Measurements from ENCODE around the gene LUC7L. TPM values are rescaled to one million over a fixed set of nuclear protein-coding genes. Genes with fewer than 3 reads are reported as not detected.
A peak's percentile ranks its signal among the peaks of the same experiment; 100 is the strongest.

LUC7L gene, protein sequence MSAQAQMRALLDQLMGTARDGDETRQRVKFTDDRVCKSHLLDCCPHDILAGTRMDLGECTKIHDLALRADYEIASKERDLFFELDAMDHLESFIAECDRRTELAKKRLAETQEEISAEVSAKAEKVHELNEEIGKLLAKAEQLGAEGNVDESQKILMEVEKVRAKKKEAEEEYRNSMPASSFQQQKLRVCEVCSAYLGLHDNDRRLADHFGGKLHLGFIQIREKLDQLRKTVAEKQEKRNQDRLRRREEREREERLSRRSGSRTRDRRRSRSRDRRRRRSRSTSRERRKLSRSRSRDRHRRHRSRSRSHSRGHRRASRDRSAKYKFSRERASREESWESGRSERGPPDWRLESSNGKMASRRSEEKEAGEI
- total RNA-seq, result 10 to 100 TPM; 58.4 to 59.1 TPM

DNA sequence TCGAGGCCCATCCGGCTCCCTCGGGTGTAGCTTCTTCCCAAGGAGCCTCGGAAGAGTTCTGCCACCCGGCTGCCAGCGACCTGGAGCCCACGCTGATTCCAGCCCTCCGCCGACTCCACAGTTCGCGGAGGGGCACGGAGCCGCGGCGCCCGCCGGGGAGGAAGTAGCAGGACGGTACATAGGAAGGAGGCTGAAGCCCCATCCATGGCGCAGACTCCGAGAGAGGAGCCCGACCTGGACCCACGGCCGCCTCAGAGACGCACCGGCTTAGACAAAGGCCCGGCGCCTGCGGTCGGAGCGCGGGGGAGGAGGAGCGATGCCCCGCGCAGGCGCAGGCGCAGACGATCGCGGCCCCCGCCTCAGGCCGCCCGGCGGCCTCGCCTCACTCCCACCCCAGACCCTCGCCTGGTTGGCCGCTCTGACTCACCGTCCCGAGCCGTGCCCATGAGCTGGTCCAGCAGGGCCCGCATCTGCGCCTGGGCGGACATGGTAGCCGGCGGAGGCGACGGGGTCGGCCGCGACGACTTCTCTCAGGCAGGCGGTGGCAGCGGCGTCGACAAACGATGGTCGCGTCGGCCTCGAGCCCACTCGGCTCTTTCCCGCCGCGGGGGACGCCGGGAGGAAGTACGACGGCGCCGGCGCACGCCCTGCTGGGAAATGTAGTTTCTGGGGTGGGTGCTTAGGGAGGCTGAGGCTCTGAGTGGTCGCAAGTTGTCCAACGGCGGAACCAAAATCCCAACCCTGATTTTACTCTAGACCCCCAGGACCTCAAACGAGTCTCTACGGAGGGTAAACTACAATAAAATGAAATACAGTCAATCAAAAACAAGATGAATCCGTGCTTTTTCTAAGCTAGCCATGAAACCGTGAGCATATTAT, at the start of gene LUC7L:
TSS of gene LUC7L (minus strand) at position 598 of the 879 bp plus-strand sequence. CDS start at position 488, 110 bp downstream.
- H3K36me3 Mint-ChIP-seq (ENCODE audit: low read depth), result peaks cover 16% of the 10 kb centered on the region
- peak within 1 kb of the TSS; percentile 88 for H3K27ac Mint-ChIP-seq
- H3K27me3 Mint-ChIP-seq (ENCODE audit: low read depth), result no peaks in the 10 kb centered on the region
- CTCF ChIA-PET, result interaction anchor here (1.0 to 2.3 kb wide), 4 partner anchors 11 to 132 kb away, joined by 3 to 13 read pairs (median 5); no protein-coding TSS in a partner anchor
- peak within 1 kb of the TSS; percentile 81 for H3K4me3 Mint-ChIP-seq
- intact Hi-C loops (cut with micrococcal nuclease), result no loop called here
- H3K4me1 Mint-ChIP-seq (ENCODE audit: low read depth), result peaks cover 33% of the 10 kb centered on the region
- no peaks in the 10 kb centered on the region for H3K9me3 Mint-ChIP-seq
- DNase-seq, result peak; percentile 88

DNA sequence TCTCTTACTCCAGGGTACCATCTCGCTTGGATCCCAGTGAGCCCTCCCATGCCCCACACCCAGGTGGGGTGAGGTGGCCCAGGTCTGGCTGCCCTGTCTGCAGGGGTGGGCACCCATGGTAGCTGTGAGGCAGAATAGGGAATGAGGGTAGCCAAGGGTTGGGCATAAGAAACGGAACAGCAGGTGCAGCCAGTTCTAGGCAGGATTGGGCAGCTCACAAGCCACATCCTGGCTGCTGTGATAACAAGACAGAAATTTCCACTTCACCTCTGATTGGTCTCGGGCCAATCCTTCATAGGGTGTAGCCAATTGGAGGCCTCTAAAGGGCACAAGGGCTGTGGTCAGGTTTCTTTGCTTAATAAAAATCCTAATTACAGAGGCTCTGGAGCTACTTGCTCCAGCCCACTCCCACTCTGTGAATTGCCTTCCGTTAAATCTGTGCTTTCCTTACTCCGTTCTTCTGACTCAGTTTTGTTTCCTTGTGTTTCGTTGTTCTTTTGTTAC, 49.7 kb upstream of the LUC7L start:
- H3K36me3 Mint-ChIP-seq (ENCODE audit: low read depth), result no peaks in the 10 kb centered on the region
- no peak overlapping the region for H3K27ac Mint-ChIP-seq
- no peaks in the 10 kb centered on the region for H3K9me3 Mint-ChIP-seq
- intact Hi-C loops (cut with micrococcal nuclease), result no loop called here
- peaks cover 8% of the 10 kb centered on the region for H3K4me1 Mint-ChIP-seq (ENCODE audit: low read depth)
- peaks cover 18% of the 10 kb centered on the region for H3K27me3 Mint-ChIP-seq (ENCODE audit: low read depth)
- no peak overlapping the region for H3K4me3 Mint-ChIP-seq
- CTCF ChIA-PET, result interaction anchor here (0.6 to 1.0 kb wide), 2 partner anchors 15 to 84 kb away, joined by 3 to 4 read pairs; no protein-coding TSS in a partner anchor
- DNase-seq, result peak; percentile 42

DNA sequence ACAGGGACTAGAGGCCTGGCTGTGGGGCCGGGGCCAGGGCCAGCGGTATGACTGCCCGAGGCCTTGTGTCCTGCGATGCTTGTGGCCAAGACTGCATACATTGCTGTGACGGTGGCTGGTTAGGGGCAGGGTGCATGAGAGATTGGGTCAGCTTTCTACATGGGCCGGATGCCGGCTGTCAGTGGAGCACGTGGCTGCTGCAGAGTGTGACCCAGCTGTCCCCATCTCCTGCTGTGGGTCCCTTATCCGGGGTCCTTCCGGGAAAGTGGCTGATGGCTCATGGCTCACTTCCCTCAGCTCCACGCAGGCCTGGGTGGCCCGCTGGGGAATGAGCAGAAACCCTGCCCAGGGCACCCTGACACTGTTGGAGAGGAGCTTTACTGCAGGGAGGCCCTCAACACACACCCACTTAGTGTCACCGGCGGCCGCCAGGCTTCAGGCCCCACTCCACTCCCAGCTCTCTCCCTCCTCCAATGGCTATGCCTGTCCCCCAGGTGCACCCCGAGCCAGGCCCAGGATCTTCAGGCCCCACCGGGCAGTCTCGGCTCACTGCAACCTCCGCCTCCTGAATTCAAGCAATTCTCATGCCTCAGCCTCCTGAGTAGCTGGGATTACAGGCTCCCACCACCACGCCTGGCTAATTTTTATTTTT, 47.3 kb upstream of the LUC7L start:
- intact Hi-C loops (cut with micrococcal nuclease), result no loop called here
- Mint-ChIP-seq H3K4me1 (ENCODE audit: low read depth) (peaks cover 8% of the 10 kb centered on the region), H3K4me3 (peak overlapping the region; percentile 58), H3K9me3 (no peaks in the 10 kb centered on the region), H3K36me3 (ENCODE audit: low read depth) (no peaks in the 10 kb centered on the region), H3K27ac (no peak overlapping the region), H3K27me3 (ENCODE audit: low read depth) (peaks cover 18% of the 10 kb centered on the region)
- CTCF ChIA-PET, result interaction anchor here (1.0 kb wide), 1 partner anchor 95 kb away, joined by 3 read pairs; no protein-coding TSS in a partner anchor
- DNase-seq, result no peak

DNA sequence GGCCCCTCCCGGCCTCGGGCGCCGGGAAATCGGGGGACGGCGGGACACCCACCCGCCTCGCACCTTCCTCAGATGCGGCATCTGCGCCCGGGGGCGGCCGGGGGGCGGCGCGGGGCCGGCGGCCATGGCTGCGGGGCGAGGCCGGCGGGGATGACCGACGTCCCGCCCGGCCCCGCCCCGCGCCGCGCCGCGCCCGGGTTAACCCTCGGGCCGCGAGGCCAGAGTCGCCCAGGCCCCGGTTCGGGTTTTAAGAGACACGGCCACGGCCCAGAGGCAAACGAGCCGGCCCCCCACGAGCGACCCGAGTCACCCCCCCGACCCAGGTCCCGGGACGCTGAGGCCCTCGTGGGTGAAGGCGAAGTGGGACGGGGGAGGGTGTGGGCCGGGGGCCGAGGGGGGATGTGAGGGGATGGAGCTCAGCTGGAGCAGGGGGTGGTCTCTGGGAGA, 46.6 kb upstream of the LUC7L start, which contains the start of gene RGS11:
TSS of gene RGS11 (minus strand) at position 159 of the 447 bp plus-strand sequence. CDS start at position 126, 33 bp downstream.
- H3K4me3 Mint-ChIP-seq, result peak within 1 kb of the TSS; percentile 58
- no peak for DNase-seq
- peaks cover 8% of the 10 kb centered on the region for H3K4me1 Mint-ChIP-seq (ENCODE audit: low read depth)
- intact Hi-C loops (cut with micrococcal nuclease), result no loop called here
- peaks cover 18% of the 10 kb centered on the region for H3K27me3 Mint-ChIP-seq (ENCODE audit: low read depth)
- H3K36me3 Mint-ChIP-seq (ENCODE audit: low read depth), result no peaks in the 10 kb centered on the region
- no peaks in the 10 kb centered on the region for H3K9me3 Mint-ChIP-seq
- H3K27ac Mint-ChIP-seq, result no peak within 1 kb of the TSS
- CTCF ChIA-PET, result no interaction called here

DNA sequence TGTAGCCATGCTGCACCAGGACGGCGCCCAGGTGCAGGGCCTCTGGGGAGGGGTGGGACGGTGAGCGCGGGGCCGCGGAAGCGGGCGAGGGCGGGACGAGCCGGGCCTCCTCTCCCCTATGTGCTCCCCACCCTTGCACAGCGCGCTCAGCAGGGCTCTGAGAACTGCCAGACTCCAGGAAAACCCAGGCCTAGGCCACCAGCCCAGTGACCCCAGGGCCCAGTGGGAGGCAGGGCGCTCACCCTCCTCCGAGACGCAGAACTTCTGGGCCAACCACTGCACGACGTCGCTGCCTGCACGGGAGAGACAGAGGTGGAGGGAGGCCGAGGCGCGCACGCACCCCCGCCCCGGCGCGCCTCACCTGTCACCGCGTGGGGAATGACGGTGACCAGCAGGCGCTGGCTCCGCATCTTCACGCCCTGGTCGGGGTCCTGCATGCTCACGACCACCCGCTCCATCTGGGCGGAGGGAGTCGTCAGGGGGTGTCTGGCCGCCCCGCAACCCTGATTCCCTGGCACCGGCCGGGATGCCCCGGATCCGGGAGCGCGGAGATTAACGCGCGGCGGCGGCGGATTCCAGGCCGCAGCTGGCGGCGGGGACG, 45.9 kb upstream of the LUC7L start:
- intact Hi-C loops (cut with micrococcal nuclease), result no loop called here
- CTCF ChIA-PET, result no interaction called here
- Mint-ChIP-seq H3K27me3 (ENCODE audit: low read depth) (peaks cover 18% of the 10 kb centered on the region), H3K9me3 (no peaks in the 10 kb centered on the region), H3K4me3 (peak overlapping the region; percentile 41), H3K4me1 (ENCODE audit: low read depth) (peaks cover 8% of the 10 kb centered on the region), H3K36me3 (ENCODE audit: low read depth) (no peaks in the 10 kb centered on the region), H3K27ac (no peak overlapping the region)
- peak; percentile 11 for DNase-seq

DNA sequence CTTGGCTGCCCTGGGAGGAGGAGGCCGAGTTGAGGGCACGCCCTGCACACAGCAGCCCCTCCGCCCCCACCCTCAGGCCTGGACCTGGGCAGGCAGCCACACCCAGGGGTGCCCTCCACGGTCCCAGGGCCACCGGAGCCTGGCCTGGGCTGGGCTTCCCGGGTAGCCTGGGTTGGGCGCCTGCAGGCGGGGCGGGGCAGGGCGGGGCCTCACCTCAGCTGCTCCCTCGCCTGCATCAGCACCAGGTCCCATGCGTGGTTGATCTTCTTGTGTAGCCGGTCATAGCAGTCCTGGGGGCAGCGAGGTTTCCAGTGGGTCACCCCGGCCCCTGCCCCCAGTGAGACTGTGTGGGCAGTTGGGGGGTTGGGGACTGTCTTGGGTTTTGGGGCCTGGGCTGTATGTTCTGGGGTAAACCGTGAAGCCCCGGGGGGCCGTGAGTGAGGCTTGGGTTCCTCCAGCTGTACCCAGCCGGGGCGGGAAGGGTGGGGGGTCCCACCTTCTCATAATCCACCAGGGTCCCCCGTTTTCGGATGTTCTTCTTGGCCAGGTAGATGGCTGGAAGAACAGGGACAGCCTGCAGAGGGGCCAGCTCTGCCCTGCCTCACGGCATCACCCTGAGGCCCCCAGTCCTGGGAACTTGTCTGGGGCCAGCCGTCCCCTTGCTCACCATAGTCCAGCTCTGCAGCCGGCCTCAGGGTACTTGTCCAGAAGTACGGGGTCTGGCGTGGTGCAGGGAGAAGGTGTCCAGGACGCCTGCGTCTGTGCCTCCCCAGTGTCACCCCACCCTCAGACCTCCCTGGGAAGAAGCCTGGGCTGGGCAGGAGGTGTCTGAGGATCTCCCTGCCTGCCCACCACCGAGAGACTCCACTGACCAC, 44.5 kb upstream of the LUC7L start:
- Mint-ChIP-seq H3K4me1 (ENCODE audit: low read depth) (peaks cover 8% of the 10 kb centered on the region), H3K27me3 (ENCODE audit: low read depth) (peaks cover 16% of the 10 kb centered on the region), H3K27ac (no peak overlapping the region), H3K36me3 (ENCODE audit: low read depth) (no peaks in the 10 kb centered on the region), H3K9me3 (no peaks in the 10 kb centered on the region), H3K4me3 (no peak overlapping the region)
- CTCF ChIA-PET, result no interaction called here
- DNase-seq, result no peak
- intact Hi-C loops (cut with micrococcal nuclease), result no loop called here

DNA sequence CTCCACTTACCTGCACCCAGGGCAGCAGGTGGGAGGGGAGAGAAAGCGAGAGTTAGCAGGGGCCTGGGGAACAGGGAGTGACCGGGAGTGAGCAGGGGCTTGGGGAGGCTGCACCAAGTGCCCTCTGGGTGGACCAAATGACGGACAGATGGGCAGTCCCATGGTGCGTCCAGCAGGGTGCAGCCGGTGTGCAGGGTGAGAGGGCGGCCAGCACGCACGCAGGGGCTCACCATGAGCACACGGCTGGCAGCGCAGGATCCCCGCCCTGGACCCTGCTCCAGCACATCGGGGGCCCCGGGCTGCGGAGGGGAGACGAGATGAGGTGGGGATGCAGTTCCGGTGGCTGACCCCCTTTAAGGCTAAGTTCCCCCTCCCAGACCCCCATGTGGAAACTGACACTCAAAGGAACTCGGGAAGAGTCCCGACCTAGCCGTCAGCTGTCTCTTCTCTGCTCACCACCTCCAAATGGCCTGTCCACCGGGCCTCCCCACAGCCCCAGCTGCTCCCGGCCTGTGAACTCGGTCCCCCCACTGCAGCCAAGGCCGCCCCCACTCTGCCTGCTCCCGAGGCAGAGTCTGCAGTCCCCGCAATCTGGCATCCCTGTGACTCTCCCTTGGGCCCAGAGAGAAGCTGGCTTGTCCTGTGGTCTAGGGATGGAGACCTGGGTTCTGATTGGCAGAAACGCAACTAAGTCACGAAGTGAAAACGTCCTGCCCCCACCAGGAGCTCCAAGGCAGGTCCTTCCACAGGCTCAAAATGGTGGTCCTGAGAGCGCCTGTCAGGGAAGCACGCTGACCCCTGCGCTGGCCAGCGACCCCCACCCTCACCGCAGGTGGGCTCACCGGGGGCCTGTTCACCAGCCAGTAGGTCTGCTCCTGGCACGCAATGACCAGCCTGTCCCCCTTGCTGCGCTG, 43.6 kb upstream of the LUC7L start:
- DNase-seq, result no peak
- peaks cover 8% of the 10 kb centered on the region for H3K4me1 Mint-ChIP-seq (ENCODE audit: low read depth)
- no peak overlapping the region for H3K4me3 Mint-ChIP-seq
- H3K27me3 Mint-ChIP-seq (ENCODE audit: low read depth), result peaks cover 16% of the 10 kb centered on the region
- H3K9me3 Mint-ChIP-seq, result no peaks in the 10 kb centered on the region
- intact Hi-C loops (cut with micrococcal nuclease), result no loop called here
- H3K36me3 Mint-ChIP-seq (ENCODE audit: low read depth), result no peaks in the 10 kb centered on the region
- H3K27ac Mint-ChIP-seq, result no peak overlapping the region
- CTCF ChIA-PET, result no interaction called here

DNA sequence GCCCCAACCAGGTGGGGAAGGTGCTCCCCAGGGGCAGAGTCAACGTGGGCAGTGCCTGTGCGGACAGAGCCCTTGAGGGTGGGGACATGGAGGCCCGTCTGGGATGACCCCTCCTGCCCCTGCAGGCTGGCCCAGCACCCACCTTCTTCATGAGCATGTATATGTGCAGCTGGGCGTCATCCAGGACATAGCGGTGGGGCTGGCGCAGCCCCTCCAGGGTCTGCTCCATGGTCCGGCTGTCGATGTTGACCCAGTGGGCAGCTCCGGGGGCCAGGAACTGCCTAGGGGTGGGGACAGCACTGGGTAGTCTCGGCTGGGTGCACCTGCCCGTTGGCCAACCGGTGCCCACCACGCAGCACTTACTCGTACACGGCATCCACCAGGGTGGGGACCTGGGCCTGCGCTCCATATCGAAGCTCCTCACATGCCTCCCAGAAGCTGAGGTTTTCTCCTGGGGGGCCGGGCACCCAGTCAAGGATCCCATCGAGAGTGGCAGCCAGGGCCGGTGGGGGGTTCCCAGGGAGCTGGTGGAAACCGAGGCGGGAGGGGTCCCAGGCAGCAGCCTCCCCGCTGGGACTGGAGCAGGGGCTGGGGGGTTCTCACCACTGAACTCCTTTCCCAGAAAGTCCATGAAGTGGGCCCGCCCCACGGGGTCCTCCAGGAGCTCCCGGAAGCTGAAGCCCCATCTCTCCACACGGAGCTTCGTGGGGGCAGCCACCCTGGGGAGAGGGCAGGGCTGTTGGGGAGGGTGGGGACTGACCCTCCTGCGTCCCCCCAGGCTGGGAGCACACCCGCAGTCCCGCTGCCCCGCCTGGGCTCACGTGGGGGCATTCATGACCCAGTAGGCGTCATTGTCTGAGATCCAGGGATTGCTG, 41.4 kb upstream of the LUC7L start:
- CTCF ChIA-PET, result no interaction called here
- no peak for DNase-seq
- peaks cover 4% of the 10 kb centered on the region for H3K27me3 Mint-ChIP-seq (ENCODE audit: low read depth)
- no peak overlapping the region for H3K4me3 Mint-ChIP-seq
- peaks cover 4% of the 10 kb centered on the region for H3K4me1 Mint-ChIP-seq (ENCODE audit: low read depth)
- no peak overlapping the region for H3K27ac Mint-ChIP-seq
- H3K36me3 Mint-ChIP-seq (ENCODE audit: low read depth), result no peaks in the 10 kb centered on the region
- H3K9me3 Mint-ChIP-seq, result no peaks in the 10 kb centered on the region
- intact Hi-C loops (cut with micrococcal nuclease), result no loop called here

DNA sequence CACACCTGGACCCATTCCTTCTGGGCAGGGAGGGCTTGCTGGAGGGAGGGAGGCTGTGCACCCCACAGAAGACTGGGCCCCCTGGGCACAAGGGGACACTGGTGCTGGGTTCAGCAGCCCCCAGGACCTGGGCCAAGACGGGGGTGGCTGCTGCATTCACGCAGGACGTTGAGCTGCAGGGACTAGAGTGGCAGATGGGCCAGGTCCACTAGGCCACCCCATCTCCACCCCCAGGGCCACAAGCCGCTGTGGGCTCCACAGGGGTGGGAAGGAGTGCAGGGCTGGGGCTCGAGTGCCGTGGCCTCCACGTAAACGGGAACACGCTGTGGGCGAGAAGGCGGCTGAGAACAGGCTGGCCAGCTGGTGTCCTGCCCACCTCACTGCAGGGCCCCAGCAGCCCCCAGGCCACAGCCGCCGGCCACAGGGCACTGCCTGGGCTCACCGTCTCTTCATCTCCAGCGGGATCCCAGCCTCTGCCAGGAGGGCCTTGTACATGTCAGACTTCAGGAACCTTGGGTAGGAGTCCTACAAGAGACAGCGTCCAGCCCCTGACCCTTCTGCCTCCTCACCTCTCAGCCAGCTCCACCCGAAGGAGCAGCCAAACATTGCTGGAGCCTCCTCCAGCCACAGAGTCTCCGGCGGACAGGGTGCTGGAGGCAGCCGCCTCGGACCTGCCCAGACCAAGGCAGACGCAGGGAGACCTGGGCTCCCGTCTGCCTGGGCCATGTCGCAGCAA, 40.0 kb upstream of the LUC7L start:
- no peaks in the 10 kb centered on the region for H3K4me1 Mint-ChIP-seq (ENCODE audit: low read depth)
- no peaks in the 10 kb centered on the region for H3K9me3 Mint-ChIP-seq
- DNase-seq, result no peak
- H3K4me3 Mint-ChIP-seq, result no peak overlapping the region
- intact Hi-C loops (cut with micrococcal nuclease), result no loop called here
- CTCF ChIA-PET, result interaction anchor here (0.5 kb wide), 1 partner anchor 130 kb away, joined by 3 read pairs; no protein-coding TSS in a partner anchor
- no peak overlapping the region for H3K27ac Mint-ChIP-seq
- no peaks in the 10 kb centered on the region for H3K36me3 Mint-ChIP-seq (ENCODE audit: low read depth)
- H3K27me3 Mint-ChIP-seq (ENCODE audit: low read depth), result no peaks in the 10 kb centered on the region
